Cardiac muscle cell (in vitro differentiated cells and primary cell): ENCODE data around the gene ANO10. TPM values are rescaled to one million over a fixed set of nuclear protein-coding genes. Genes with fewer than 3 reads are reported as not detected.

Experiments used
- DNase-seq, 2 donors: peaks; one replicate each; pipeline versions ENCODE4 v3.0.0 to v3.0.0-alpha.2; 2010 to 2017; ENCODE audit warnings: low read depth in 1 of 2, low spot score in 1 of 2
- H3K27ac ChIP-seq: fragments of 200-600 bp; sonication (generic); 2 replicates; pipeline ENCODE4 v1.5.1; 2016
- H3K27me3 ChIP-seq: fragments of 200-600 bp; sonication (generic); 2 replicates; pipeline ENCODE4 v1.6.0; 2016; ENCODE audit warnings: control low read depth
- H3K36me3 ChIP-seq: fragments of 200-600 bp; sonication (generic); 2 replicates; pipeline ENCODE4 v1.5.1; 2016; ENCODE audit warnings: control low read depth
- H3K4me1 ChIP-seq: fragments of 200-600 bp; sonication (generic); 2 replicates; pipeline ENCODE4 v1.8.1; 2017; ENCODE audit warnings: low read depth, mild to moderate bottlenecking, mixed run types
- H3K4me3 ChIP-seq: fragments of 200-600 bp; sonication (generic); 2 replicates; pipeline ENCODE4 v1.5.1; 2016; ENCODE audit warnings: mild to moderate bottlenecking
- H3K9me3 ChIP-seq: fragments of 200-600 bp; sonication (generic); 2 replicates; pipeline ENCODE4 v1.5.1; 2017; ENCODE audit warnings: low read depth, mild to moderate bottlenecking, control low read depth
- CTCF ChIP-seq: IDR thresholded peaks from 2 replicates; pipeline ENCODE4 v1.5.1; 2012; ENCODE audit warnings: low read depth, mild to moderate bottlenecking, low read length
- polyA plus RNA-seq: library from polyadenylated mRNA; unstranded; fragments of >200 nt; fragmentation: Nextera tagmentation; extraction: Ambion mirVana; gene quantifications from 2 replicates; pipeline ENCODE4 v1.2.1, GENCODE V29; 2016
- total RNA-seq: library from RNA; depleted of rRNA; stranded (reverse); fragments of >200 nt; gene quantifications from 2 replicates; pipeline ENCODE4 v1.2.3, GENCODE V29; 2016

The ANO10 gene
- total and polyA plus RNA-seq, 2 experiments from 2014 or later = 15.0 to 36.6 TPM

GRCh38 chr3:43418601-43419272, 203.1 kb downstream of the ANO10 start:
- no peaks in the 10 kb centered on the region for H3K4me1 ChIP-seq
- no peaks in the 10 kb centered on the region for H3K9me3 ChIP-seq
- TF ChIP-seq CTCF = no peak
- H3K27ac ChIP-seq = no peak overlapping the region
- H3K36me3 ChIP-seq = no peaks in the 10 kb centered on the region
- DNase-seq = peak in 1 of 2 donors; percentile 81
- no peak overlapping the region for H3K4me3 ChIP-seq
- H3K27me3 ChIP-seq = no peaks in the 10 kb centered on the region

- H3K4me3 ChIP-seq = no peak overlapping the region
- no peak overlapping the region for H3K27ac ChIP-seq
- no peaks in the 10 kb centered on the region for H3K36me3 ChIP-seq
- DNase-seq = no peak
- no peaks in the 10 kb centered on the region for H3K27me3 ChIP-seq
- no peaks in the 10 kb centered on the region for H3K4me1 ChIP-seq
- no peaks in the 10 kb centered on the region for H3K9me3 ChIP-seq
- no peak for TF ChIP-seq CTCF
These were observed 204.7 kb downstream of the ANO10 start for GRCh38 chr3:43417133-43417532.

- Histone ChIP-seq H3K9me3 (no peaks in the 10 kb centered on the region), H3K4me3 (no peak overlapping the region), H3K4me1 (no peaks in the 10 kb centered on the region), H3K36me3 (no peaks in the 10 kb centered on the region), H3K27ac (no peak overlapping the region), H3K27me3 (no peaks in the 10 kb centered on the region)
- no peak for DNase-seq
- no peak for TF ChIP-seq CTCF
These were observed 206.7 kb downstream of the ANO10 start for GRCh38 chr3:43415088-43415487.

GRCh38 chr3:43413676-43414368, 208.0 kb downstream of the ANO10 start:
- Histone ChIP-seq H3K36me3 (no peaks in the 10 kb centered on the region), H3K4me1 (no peaks in the 10 kb centered on the region), H3K9me3 (no peaks in the 10 kb centered on the region), H3K27me3 (no peaks in the 10 kb centered on the region), H3K4me3 (no peak overlapping the region), H3K27ac (peak overlapping the region; percentile 55)
- TF ChIP-seq CTCF = no peak
- peak; percentile 21 to 54 for DNase-seq

- H3K27me3 ChIP-seq = no peaks in the 10 kb centered on the region
- no peaks in the 10 kb centered on the region for H3K36me3 ChIP-seq
- H3K27ac ChIP-seq = no peak overlapping the region
- TF ChIP-seq CTCF = no peak
- no peak overlapping the region for H3K4me3 ChIP-seq
- no peak for DNase-seq
- no peaks in the 10 kb centered on the region for H3K4me1 ChIP-seq
- H3K9me3 ChIP-seq = no peaks in the 10 kb centered on the region
These were observed 210.4 kb downstream of the ANO10 start for GRCh38 chr3:43411429-43411828.
